GM21381 (cell line): ENCODE results near the gene ANKRD50.

Source experiments
- ATAC-seq: cut with Tn5 transposase; IDR thresholded peaks from one replicate; pipeline ENCODE4 v1.9.1; 2021; ENCODE audit warnings: mild to moderate bottlenecking, moderate library complexity; ENCODE audit not compliant: unreplicated experiment

The ANKRD50 gene

DNA sequence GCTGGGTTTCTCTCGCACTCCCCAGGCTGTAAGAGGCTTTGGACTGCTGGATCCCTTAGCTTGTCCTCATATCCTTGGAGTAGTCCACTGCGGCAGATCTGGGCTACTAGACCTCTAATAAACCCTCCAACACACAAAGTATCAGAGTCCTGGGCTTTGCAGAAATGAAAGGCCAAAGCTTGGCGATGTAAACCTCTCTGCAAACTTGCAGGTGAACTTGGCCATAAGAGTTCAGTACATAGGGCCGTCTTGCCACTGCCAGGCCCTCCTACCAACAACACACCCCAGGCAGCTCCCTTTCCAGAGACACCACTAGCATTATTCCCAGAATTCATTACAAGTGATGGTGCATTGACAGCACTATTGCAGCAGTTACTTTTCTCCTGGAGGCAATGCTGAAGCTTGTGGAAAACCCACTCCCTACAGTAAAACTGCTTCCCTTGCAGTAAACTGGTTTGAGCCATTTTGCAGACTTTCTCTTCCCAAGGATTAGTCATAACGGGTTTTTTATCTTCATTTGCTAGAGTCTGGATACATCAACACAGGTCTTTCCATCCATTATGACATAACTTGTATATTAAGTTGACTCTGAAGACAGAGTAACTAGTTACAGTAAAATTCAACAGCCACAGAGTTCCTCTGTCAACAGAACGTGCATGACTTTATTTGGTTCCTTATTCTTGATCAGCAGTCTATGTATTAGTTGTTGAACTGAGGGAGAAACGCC lies 2.4 kb downstream of the ANKRD50 start:
- no peak for ATAC-seq

DNA sequence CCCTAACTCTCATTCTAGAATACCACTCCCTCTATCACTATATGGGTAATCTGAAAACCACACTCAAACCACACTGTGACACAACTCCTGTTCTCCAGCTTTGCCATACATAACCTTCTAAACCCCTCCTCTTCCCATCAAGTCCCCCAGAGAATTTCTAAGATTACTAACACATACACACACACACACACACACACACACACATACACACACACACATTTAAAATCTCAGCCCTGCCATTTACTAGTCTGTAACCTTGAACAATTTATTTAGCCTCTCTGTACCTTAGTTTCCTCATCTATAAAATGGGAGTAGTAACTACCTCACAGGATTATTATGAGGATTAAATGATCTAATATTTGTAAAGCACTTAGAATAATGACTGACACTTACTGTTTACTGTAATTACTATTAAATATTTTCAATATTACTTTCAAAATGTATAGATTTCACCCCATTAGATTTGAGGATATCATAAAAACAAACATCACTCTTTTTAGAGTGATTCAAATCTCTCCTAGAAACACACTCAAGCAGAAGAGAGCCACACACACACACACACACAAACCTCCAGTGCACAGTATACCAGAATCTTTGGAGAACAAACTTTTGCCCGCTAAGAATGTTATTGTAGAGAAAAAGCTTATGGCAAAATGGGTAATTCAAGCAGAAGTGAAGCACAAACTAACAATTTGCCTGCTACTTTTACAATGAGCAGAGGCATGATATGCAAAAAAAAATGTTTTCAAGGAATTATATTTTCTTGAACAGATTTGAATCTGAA lies 3.8 kb downstream of the ANKRD50 start:
- ATAC-seq, result no peak

GRCh38 chr4:124705393-124705792 lies 7.1 kb downstream of the ANKRD50 start:
- no peak for ATAC-seq

DNA sequence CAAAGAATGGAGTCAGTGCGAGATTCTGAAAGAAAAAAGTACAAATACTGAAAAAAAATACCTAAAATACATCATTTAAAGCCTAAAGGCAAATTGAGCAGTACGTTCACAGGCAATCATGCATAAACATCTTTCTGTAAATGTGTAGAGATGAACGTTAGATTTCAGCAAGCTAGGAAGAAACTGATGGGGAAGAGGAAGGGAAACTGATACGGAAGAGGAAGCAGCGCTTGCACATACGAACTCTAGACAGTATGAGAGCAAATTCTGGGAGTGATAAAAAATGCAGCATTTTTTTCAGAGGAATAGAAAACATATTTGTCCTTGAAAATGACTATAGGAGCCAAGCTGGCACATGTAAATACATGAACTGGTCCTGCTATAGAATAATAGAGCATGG lies 9.4 kb downstream of the ANKRD50 start:
- ATAC-seq, result no peak

DNA sequence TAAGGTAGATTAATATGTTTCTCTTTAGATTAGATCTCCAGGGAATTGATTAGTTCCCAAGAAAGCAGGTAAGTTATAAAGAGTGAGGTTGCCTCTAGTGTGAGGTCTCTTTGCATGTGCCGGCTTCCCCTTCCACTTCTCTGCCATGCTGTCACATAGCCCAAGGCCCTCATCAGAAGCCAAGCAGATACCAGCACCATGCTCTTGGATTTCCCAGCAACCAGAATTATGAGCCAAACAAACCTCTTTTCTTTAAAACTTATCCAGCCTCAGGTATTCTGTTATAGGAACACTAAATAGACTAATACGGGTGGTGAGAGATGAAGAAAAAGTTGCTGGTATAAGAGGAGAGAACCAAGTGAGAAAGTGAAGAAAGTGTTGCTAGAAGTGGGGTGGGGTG lies 15.1 kb downstream of the ANKRD50 start:
- ATAC-seq, result no peak

- no peak for ATAC-seq
Observed at GRCh38 chr4:124696182-124696581, 16.4 kb downstream of the ANKRD50 start.

- no peak for ATAC-seq
Observed at GRCh38 chr4:124694946-124695598, 17.5 kb downstream of the ANKRD50 start.

DNA sequence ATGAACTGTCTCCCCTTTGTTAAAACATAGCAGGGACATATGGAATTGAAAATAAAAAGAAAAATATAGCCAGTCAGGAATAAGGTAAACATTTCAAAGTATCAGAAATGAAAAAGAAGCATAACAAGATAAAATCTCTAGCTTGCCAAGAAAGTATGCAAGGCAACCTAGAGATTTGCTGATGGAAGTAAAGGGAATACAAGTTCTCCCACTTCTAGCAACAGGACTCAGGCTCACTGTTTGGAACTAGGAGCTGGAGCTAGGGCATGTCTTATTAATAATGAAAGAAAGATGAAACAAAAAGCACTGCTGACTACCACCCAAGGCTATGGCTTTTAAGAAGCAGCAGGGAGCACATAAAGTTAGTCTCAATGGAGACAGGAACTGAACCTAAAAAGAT lies 18.2 kb downstream of the ANKRD50 start:
- ATAC-seq, result no peak

DNA sequence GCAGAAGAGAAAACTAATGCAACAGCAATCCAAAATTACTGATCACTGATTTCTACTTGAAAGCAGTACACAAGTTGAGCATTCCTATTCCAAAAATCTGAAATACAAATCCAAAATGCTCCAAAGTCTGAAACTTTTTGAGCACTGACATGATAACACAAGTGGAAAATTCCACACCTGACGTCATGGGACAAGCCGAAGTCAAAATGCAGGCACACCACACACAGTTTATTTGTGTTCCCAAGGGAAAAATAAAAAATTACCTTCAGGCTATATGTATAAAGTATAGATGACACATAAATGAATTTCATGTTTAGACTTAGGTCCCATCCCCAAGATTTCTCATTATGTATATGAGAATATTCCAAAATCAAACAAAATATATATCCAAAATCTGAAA lies 20.7 kb downstream of the ANKRD50 start:
- no peak for ATAC-seq

DNA sequence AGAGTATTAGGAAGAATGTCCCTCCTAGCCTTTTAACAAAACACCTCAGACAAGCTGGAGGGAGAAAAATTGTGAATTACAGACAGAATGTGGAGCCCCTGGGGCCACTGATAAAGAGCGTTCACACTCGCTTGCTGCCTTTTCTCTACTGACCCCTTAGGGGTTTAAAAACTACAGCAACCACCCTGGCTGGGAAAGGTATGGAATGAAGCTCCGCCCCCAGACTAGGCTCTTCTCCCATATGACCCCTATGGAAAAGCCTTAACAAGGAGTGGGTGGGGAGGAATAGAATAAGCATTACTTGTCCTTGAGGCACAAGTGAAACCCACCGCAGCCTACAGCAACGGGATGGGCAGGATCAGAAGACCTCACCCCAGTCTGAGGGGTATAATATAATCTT lies 26.3 kb downstream of the ANKRD50 start:
- ATAC-seq, result no peak

GRCh38 chr4:124685851-124686250 lies 26.7 kb downstream of the ANKRD50 start:
- no peak for ATAC-seq

GRCh38 chr4:124684301-124684700 lies 28.2 kb downstream of the ANKRD50 start:
- ATAC-seq, result no peak

- ATAC-seq, result no peak
Observed at GRCh38 chr4:124682384-124682783, 30.1 kb downstream of the ANKRD50 start.

- ATAC-seq, result no peak
Observed at GRCh38 chr4:124666496-124666895, 46.0 kb downstream of the ANKRD50 start.

- ATAC-seq, result no peak
Observed at GRCh38 chr4:124658795-124659194, 53.7 kb downstream of the ANKRD50 start.

GRCh38 chr4:124650614-124651013 lies 61.9 kb downstream of the ANKRD50 start:
- no peak for ATAC-seq

GRCh38 chr4:124647599-124647998 lies 64.9 kb downstream of the ANKRD50 start:
- no peak for ATAC-seq

DNA sequence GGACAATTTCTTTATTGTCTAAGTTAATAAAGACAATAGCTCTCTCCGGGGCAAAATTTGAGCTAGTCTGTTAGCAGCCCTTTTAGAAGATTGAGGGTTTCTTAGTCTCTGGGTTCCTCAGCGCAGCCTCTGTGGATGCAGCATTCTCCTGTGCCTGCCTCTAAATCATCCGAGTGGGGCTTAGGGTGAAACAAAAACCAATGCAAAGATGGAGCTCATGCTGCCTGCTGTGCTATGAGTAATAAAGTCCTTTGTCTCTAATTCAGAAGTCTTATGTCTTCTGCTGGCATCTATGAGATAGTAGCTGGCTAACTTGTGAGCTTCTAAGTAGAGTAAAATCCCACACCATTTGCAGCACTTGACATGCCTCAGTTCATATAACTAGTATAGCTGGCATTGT lies 67.9 kb downstream of the ANKRD50 start:
- ATAC-seq, result no peak

- no peak for ATAC-seq
Observed at GRCh38 chr4:124642846-124643245, 69.7 kb downstream of the ANKRD50 start.

DNA sequence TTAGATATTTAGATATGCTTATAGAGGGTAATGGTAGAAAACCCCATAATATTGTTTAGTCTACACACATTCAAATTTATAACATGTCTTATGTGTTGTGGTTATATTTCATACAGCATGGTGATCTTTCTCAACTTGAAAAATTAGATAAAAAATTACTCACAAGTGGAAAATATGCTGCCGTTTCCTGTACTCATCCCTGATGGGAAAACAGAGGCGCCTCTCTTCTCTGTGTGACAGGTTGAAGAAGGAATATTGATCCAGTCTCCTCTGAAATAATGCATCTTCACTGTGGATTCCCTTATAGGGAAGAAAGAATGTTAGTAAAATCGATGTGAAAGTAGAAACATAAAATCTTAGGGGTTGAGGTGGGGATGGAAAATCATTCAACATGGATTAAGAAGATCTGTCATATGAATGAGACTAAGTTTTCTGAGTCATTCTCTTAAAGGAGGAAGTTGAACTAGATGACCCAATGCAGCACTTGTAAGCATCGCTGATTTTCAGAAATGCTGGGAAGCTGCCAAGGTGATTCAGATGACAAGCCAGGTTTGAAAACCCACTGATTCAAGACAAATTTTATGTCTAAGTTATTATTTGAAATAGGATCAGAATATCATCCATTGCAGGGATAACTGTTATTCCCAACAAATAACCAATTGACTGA lies 70.7 kb downstream of the ANKRD50 start:
- ATAC-seq, result no peak

DNA sequence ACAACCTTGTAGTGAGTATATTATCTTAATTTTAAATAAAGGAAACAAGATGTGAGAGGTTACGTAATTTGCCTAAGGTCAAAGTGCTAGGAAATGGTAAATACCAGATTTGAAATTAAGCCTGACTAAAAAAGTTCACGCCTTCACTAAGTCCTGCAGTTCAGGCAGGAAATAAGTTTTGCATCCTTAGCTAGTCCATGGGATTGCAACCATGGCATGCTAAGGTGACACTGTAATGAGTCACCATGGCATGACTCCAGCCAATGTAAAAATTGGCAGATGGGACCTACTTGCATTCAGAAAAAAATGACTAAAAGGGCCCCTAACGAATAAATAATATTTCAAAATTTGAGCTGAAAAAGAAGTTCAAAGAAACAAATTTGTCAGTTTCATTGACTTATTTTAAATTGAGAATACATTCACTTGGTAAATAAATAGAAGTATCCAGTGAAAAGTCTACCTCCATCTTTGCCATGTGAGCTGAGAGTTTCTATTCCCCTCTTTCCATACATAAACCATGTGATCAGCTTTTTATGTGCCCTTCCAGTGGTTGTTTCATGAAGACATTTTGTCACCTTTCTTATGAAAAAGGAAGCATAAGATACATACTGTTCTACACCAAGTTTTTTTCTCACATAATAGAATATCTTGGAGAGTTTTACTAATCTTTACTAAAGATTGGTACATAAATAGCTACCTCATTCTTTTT lies 72.4 kb downstream of the ANKRD50 start:
- ATAC-seq, result no peak
